ENCODE results near the gene MUC6. TPM values are rescaled to one million over a fixed set of nuclear protein-coding genes. Genes with fewer than 3 reads are reported as not detected.

MUC6 gene
- total and polyA plus RNA-seq, 2 donors (not counting 3 experiments of a cell fraction or from before 2014, with no cell fraction given), result not detected

DNA sequence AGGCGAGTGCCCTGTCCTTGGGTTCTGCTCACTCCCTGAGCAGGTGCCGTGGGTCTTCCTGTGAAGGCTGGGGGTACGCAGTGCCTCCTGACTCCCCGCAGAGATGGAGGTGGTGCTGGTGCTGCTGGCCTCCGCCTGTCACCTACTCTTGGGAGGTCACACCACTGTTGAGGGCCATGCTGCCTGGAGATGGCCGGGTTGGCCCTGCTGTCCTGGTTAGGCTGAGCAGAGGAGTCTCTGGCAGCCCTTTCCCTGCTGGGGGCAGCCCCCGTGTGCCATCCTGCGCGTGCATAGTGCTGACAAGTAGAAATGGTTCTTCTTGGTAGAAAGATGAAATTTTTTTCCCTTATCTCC, 49.6 kb downstream of the MUC6 start:
- peaks cover 14 to 55% of the 10 kb centered on the region in 2 experiments for H3K36me3 ChIP-seq (ENCODE audit: control insufficient read depth in 2 of 2, extremely low read depth in 1 of 2, insufficient read depth in 2 of 2, low read length in 2 of 2)
- H2AFZ ChIP-seq (ENCODE audit: low read depth, low read length), result no peak overlapping the region
- TF ChIP-seq FOS (IDR thresholded peaks at IDR 0.05; ENCODE audit: borderline replicate concordance, insufficient read depth, low read length) (no peak), GATA2 (IDR thresholded peaks at IDR 0.05; ENCODE audit: insufficient read depth, insufficient read length, low read depth, low read length) (no peak), POLR2AphosphoS5 (IDR thresholded peaks at IDR 0.05; ENCODE audit: insufficient read depth, low read depth, low read length) (no peak), JUN (IDR thresholded peaks at IDR 0.05; ENCODE audit: borderline replicate concordance, insufficient read depth, insufficient read length, low read depth) (no peak), EZH2 (IDR thresholded peaks at IDR 0.05; ENCODE audit: borderline replicate concordance, low read depth, low read length, severe bottlenecking) (no peak)
- TF ChIP-seq, protein P1, sequence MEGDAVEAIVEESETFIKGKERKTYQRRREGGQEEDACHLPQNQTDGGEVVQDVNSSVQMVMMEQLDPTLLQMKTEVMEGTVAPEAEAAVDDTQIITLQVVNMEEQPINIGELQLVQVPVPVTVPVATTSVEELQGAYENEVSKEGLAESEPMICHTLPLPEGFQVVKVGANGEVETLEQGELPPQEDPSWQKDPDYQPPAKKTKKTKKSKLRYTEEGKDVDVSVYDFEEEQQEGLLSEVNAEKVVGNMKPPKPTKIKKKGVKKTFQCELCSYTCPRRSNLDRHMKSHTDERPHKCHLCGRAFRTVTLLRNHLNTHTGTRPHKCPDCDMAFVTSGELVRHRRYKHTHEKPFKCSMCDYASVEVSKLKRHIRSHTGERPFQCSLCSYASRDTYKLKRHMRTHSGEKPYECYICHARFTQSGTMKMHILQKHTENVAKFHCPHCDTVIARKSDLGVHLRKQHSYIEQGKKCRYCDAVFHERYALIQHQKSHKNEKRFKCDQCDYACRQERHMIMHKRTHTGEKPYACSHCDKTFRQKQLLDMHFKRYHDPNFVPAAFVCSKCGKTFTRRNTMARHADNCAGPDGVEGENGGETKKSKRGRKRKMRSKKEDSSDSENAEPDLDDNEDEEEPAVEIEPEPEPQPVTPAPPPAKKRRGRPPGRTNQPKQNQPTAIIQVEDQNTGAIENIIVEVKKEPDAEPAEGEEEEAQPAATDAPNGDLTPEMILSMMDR (IDR thresholded peaks at IDR 0.05; ENCODE audit: extremely low read depth in 1 of 2, insufficient read depth in 1 of 2, low read depth in 1 of 2, low read length in 2 of 2), result no peak
- TF ChIP-seq, protein P2, sequence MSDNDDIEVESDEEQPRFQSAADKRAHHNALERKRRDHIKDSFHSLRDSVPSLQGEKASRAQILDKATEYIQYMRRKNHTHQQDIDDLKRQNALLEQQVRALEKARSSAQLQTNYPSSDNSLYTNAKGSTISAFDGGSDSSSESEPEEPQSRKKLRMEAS (IDR thresholded peaks at IDR 0.05; ENCODE audit: insufficient read depth, insufficient read length), result no peak
- no peaks in the 10 kb centered on the region for H3K27me3 ChIP-seq (ENCODE audit: control insufficient read depth in 2 of 2, insufficient read depth in 2 of 2, low read length in 2 of 2)
- no peaks in the 10 kb centered on the region for H3K9me1 ChIP-seq (replicated peaks; ENCODE audit: control insufficient read depth, extremely low read depth, insufficient read depth, low read length)
- CTCF ChIA-PET, result no interaction called here
- H3K27ac ChIP-seq (ENCODE audit: insufficient read depth, low read depth, low read length), result no peak overlapping the region
- no peaks in the 10 kb centered on the region for H3K9me3 ChIP-seq (replicated peaks; ENCODE audit: control insufficient read depth, insufficient read depth, low read length)
- H3K4me1 ChIP-seq (ENCODE audit: control insufficient read depth, extremely low read depth, insufficient read depth, low read length), result no peaks in the 10 kb centered on the region
- H3K79me2 ChIP-seq (ENCODE audit: control insufficient read depth, insufficient read depth, low read length), result peaks cover 2% of the 10 kb centered on the region
- FAIRE-seq (no peak), DNase-seq (ENCODE audit: low read depth, low spot score) (no peak)
- BruUV-seq (replicated peaks), result no TSS peak
- intact Hi-C loops (cut with micrococcal nuclease), result no loop called here
- H3K4me3 ChIP-seq (replicated peaks in 1 of 3; ENCODE audit: insufficient read depth in 1 of 3, low read depth in 1 of 3, low read length in 3 of 3), result no peak overlapping the region
- H4K20me1 ChIP-seq (replicated peaks; ENCODE audit: control insufficient read depth, extremely low read depth, insufficient read depth, low read length), result no peaks in the 10 kb centered on the region
- dilution Hi-C loops (cut with MboI; ENCODE audit: extremely low pct_ligation_motif_present, low sequenced_read_pairs), result no loop called here
- no peak overlapping the region for H3K9ac ChIP-seq (replicated peaks; ENCODE audit: extremely low read depth, insufficient read depth, low read length)
- POLR2A ChIA-PET, result interaction anchor here (0.7 kb wide), 1 partner anchor 17 kb away, joined by 4 read pairs; no protein-coding TSS in a partner anchor
- no peak overlapping the region for H3K4me2 ChIP-seq (ENCODE audit: insufficient read depth, low read length)
